ENCODE measurements around the gene TMEM272. TPM values are rescaled to one million over a fixed set of nuclear protein-coding genes. Genes with fewer than 3 reads are reported as not detected.

TMEM272 gene
- total and polyA plus RNA-seq, 2 of the 4 experiments (the other 2 are of a cell fraction), result not detected

- peaks cover under 1% of the 10 kb centered on the region; the same call in 1 of the 2 replicates for H3K27me3 ChIP-seq (ENCODE audit: control insufficient read depth, insufficient read depth, low read length)
- no peak overlapping the region for H4K8ac ChIP-seq (ENCODE audit: low read depth in 2 of 2, low read length in 2 of 2)
- dilution Hi-C loops (cut with HindIII; ENCODE audit: low sequenced_read_pairs, unreplicated experiment) (no loop called here), in situ Hi-C loops (cut with MboI; ENCODE audit: low sequenced_read_pairs) (no loop called here), intact Hi-C loops (cut with micrococcal nuclease) (loop anchor here (5.0 kb wide), 1 partner anchor 195 kb away; no protein-coding TSS in a partner anchor)
- H2BK5ac ChIP-seq (ENCODE audit: low read depth, low read length, poor library complexity, severe bottlenecking), result no peak overlapping the region
- no peak overlapping the region for H3K27ac ChIP-seq (ENCODE audit: insufficient read depth, low read length)
- no peak overlapping the region for H3K56ac ChIP-seq (ENCODE audit: extremely low read depth, insufficient read depth, low read length)
- H3K9ac ChIP-seq (ENCODE audit: low read depth, low read length), result no peak overlapping the region
- no peak overlapping the region for H2AK9ac ChIP-seq (replicated peaks; ENCODE audit: low read depth, low read length, poor library complexity)
- H3K4ac ChIP-seq (ENCODE audit: low read depth, low read length), result no peak overlapping the region
- no peaks in the 10 kb centered on the region for H4K20me1 ChIP-seq (ENCODE audit: insufficient read depth, low read length)
- no peaks in the 10 kb centered on the region for H3K9me3 ChIP-seq (ENCODE audit: control insufficient read depth, insufficient read depth, low read length)
- 82% methylated on average over 13 of the region's 15 CpGs; no CpG with 5 or more reads in 1 of the 2 experiments for WGBS, 2 experiments (ENCODE audit: extremely low coverage in 2 of 2, insufficient read length in 1 of 2)
- H3K79me1 ChIP-seq (ENCODE audit: low read depth in 1 of 2, low read length in 2 of 2), result no peaks in the 10 kb centered on the region
- ChIA-PET POLR2A (ENCODE audit: unreplicated experiment) (no interaction called here), CTCF (interaction anchor here (0.9 kb wide), 1 partner anchor 15 kb away, joined by 5 read pairs; no protein-coding TSS in a partner anchor)
- BruUV-seq (replicated peaks), result no TSS peak
- H3K4me1 ChIP-seq (ENCODE audit: control insufficient read depth, insufficient read depth, low read length), result peaks cover 12% of the 10 kb centered on the region
- no peak overlapping the region for H3K4me3 ChIP-seq (ENCODE audit: insufficient read depth, low read depth, low read length)
- ATAC-seq (ENCODE audit: low read depth) (no peak), DNase-seq (no peak)
- no peak overlapping the region for H2AK5ac ChIP-seq (ENCODE audit: low read depth, low read length)
- no peak overlapping the region for H3K4me2 ChIP-seq (ENCODE audit: low read depth, low read length)
- H3K23ac ChIP-seq (ENCODE audit: low read depth, low read length), result no peak overlapping the region
- no peak overlapping the region for H3K14ac ChIP-seq (replicated peaks; ENCODE audit: low read depth, low read length)
- H4K91ac ChIP-seq (ENCODE audit: insufficient read depth, low read depth, low read length), result no peak overlapping the region
- H4K5ac ChIP-seq (ENCODE audit: low read depth, low read length), result no peak overlapping the region
- no peak overlapping the region for H2BK120ac ChIP-seq (ENCODE audit: low read depth, low read length)
- no peaks in the 10 kb centered on the region for H3K36me3 ChIP-seq (ENCODE audit: control insufficient read depth, insufficient read depth, low read length)
- TF ChIP-seq RCOR1 (IDR thresholded peaks at IDR 0.05; ENCODE audit: insufficient replicate concordance, low read length) (no peak), CTCF (conservative IDR thresholded peaks at IDR 0.05; ENCODE audit: low read depth, low read length) (no peak), MAZ (IDR thresholded peaks at IDR 0.05; ENCODE audit: borderline replicate concordance, low read depth, low read length) (no peak), POLR2A (IDR thresholded peaks at IDR 0.05; ENCODE audit: low read depth, low read length) (no peak), RFX5 (IDR thresholded peaks at IDR 0.05; ENCODE audit: low read depth, low read length) (no peak), CEBPB (IDR thresholded peaks at IDR 0.05; ENCODE audit: low read depth, low read length) (no peak), CHD1 (IDR thresholded peaks at IDR 0.05; ENCODE audit: low read depth, low read length) (no peak), ELK1 (IDR thresholded peaks at IDR 0.05; ENCODE audit: borderline replicate concordance, low read depth, low read length) (no peak), BHLHE40 (IDR thresholded peaks at IDR 0.05; ENCODE audit: low read depth, low read length) (no peak), FOS (IDR thresholded peaks at IDR 0.05; ENCODE audit: low read depth, low read length) (no peak), NFE2L2 (IDR thresholded peaks at IDR 0.05; ENCODE audit: low read depth, low read length) (no peak), MXI1 (IDR thresholded peaks at IDR 0.05; ENCODE audit: borderline replicate concordance, low read depth, low read length) (no peak)
- peaks cover 10% of the 10 kb centered on the region for H3K9me1 ChIP-seq (ENCODE audit: insufficient read depth, low read length)
- no peak overlapping the region for H2BK15ac ChIP-seq (ENCODE audit: low read depth, low read length)
- H3K18ac ChIP-seq (ENCODE audit: low read depth, low read length), result no peak overlapping the region
- H2AFZ ChIP-seq (replicated peaks; ENCODE audit: low read length, poor library complexity), result peak overlapping the region; percentile 27
- H2BK20ac ChIP-seq (ENCODE audit: low read depth, low read length), result no peak overlapping the region
These were observed 62.8 kb downstream of the TMEM272 start for GRCh38 chr13:51782026-51782710.
